ENCODE data around the gene DCUN1D2. TPM values are rescaled to one million over a fixed set of nuclear protein-coding genes. Genes with fewer than 3 reads are reported as not detected.

Gene DCUN1D2
- total RNA-seq, 1 donor from 2014 or later: 23.8 TPM

- no peaks in the 10 kb centered on the region for H3K27me3 ChIP-seq
- no peak for DNase-seq (ENCODE audit: low spot score)
- H2AFZ ChIP-seq (replicated peaks): no peak overlapping the region
- no peaks in the 10 kb centered on the region for H3F3A ChIP-seq (ENCODE audit: low read depth)
- peaks cover 3% of the 10 kb centered on the region for H3K27me3 Mint-ChIP-seq (ENCODE audit: insufficient read depth, low read depth)
- H3K4me3 ChIP-seq: no peak overlapping the region
- H3K36me3 ChIP-seq: no peaks in the 10 kb centered on the region
- H3K4me3 Mint-ChIP-seq: no peak overlapping the region
- H3K9ac ChIP-seq: no peak overlapping the region
- H3K36me3 Mint-ChIP-seq: peaks cover 35% of the 10 kb centered on the region
- no peak overlapping the region for H3K27ac Mint-ChIP-seq
- H3K4me1 ChIP-seq: no peaks in the 10 kb centered on the region
- H3K9me3 ChIP-seq (ENCODE audit: low read depth): no peaks in the 10 kb centered on the region
- TF ChIP-seq EZH2phosphoT487 (IDR thresholded peaks at IDR 0.05) (no peak), EZH2 (IDR thresholded peaks at IDR 0.05) (no peak), CTCF (IDR thresholded peaks at IDR 0.05) (no peak)
- H3K4me2 ChIP-seq: no peak overlapping the region
- no peaks in the 10 kb centered on the region for H3K4me1 Mint-ChIP-seq
- H3K9me3 Mint-ChIP-seq: no peaks in the 10 kb centered on the region
- no peak overlapping the region for H3K27ac ChIP-seq
- H3K79me2 ChIP-seq (ENCODE audit: low read depth): no peaks in the 10 kb centered on the region
- no peaks in the 10 kb centered on the region for H4K20me1 ChIP-seq (ENCODE audit: low read depth)
Measured at GRCh38 chr13:113528813-113529180, 38.3 kb upstream of the DCUN1D2 start.

GRCh38 chr13:113528101-113528812, 37.7 kb upstream of the DCUN1D2 start:
- H3K9me3 ChIP-seq (ENCODE audit: low read depth): no peaks in the 10 kb centered on the region
- Mint-ChIP-seq H3K9me3 (peaks cover 3% of the 10 kb centered on the region), H3K27me3 (ENCODE audit: insufficient read depth, low read depth) (peaks cover 3% of the 10 kb centered on the region), H3K27ac (peak overlapping the region; percentile 10), H3K4me3 (no peak overlapping the region), H3K36me3 (peaks cover 39% of the 10 kb centered on the region), H3K4me1 (no peaks in the 10 kb centered on the region)
- H3K4me3 ChIP-seq: no peak overlapping the region
- peaks cover 2% of the 10 kb centered on the region for H3K36me3 ChIP-seq
- H3K4me2 ChIP-seq: no peak overlapping the region
- TF ChIP-seq EZH2 (IDR thresholded peaks at IDR 0.05) (no peak), EZH2phosphoT487 (IDR thresholded peaks at IDR 0.05) (no peak)
- no peaks in the 10 kb centered on the region for H3K27me3 ChIP-seq
- H4K20me1 ChIP-seq (ENCODE audit: low read depth): no peaks in the 10 kb centered on the region
- no peak overlapping the region for H3K9ac ChIP-seq
- DNase-seq (ENCODE audit: low spot score): no peak
- no peak overlapping the region for H2AFZ ChIP-seq (replicated peaks)
- H3K4me1 ChIP-seq: no peaks in the 10 kb centered on the region
- no peak overlapping the region for H3K27ac ChIP-seq
- H3K79me2 ChIP-seq (ENCODE audit: low read depth): no peaks in the 10 kb centered on the region
- no peaks in the 10 kb centered on the region for H3F3A ChIP-seq (ENCODE audit: low read depth)

GRCh38 chr13:113527272-113527958, 36.9 kb upstream of the DCUN1D2 start:
- Mint-ChIP-seq H3K4me3 (no peak overlapping the region), H3K4me1 (no peaks in the 10 kb centered on the region), H3K9me3 (peaks cover 3% of the 10 kb centered on the region), H3K27ac (peak overlapping the region; percentile 10), H3K27me3 (ENCODE audit: insufficient read depth, low read depth) (peaks cover 3% of the 10 kb centered on the region), H3K36me3 (peaks cover 47% of the 10 kb centered on the region)
- Histone ChIP-seq H3F3A (ENCODE audit: low read depth) (no peaks in the 10 kb centered on the region), H3K27ac (no peak overlapping the region), H3K4me2 (no peak overlapping the region), H2AFZ (replicated peaks) (no peak overlapping the region), H3K79me2 (ENCODE audit: low read depth) (no peaks in the 10 kb centered on the region), H3K4me1 (no peaks in the 10 kb centered on the region), H3K4me3 (no peak overlapping the region), H3K9me3 (ENCODE audit: low read depth) (no peaks in the 10 kb centered on the region), H3K9ac (no peak overlapping the region), H3K36me3 (peaks cover 5% of the 10 kb centered on the region), H3K27me3 (no peaks in the 10 kb centered on the region), H4K20me1 (ENCODE audit: low read depth) (no peaks in the 10 kb centered on the region)
- no peak for TF ChIP-seq EZH2 (IDR thresholded peaks at IDR 0.05)
- TF ChIP-seq CTCF (IDR thresholded peaks at IDR 0.05): no peak
- no peak for TF ChIP-seq EZH2phosphoT487 (IDR thresholded peaks at IDR 0.05)
- DNase-seq (ENCODE audit: low spot score): no peak
